ENCODE measurements around the gene CDCA7L.
"Not testable (repeated sequence)": the region's sequence is repeated elsewhere in the genome, so short reads cannot be mapped to it uniquely, and the experiment has no call there.

The CDCA7L gene

DNA sequence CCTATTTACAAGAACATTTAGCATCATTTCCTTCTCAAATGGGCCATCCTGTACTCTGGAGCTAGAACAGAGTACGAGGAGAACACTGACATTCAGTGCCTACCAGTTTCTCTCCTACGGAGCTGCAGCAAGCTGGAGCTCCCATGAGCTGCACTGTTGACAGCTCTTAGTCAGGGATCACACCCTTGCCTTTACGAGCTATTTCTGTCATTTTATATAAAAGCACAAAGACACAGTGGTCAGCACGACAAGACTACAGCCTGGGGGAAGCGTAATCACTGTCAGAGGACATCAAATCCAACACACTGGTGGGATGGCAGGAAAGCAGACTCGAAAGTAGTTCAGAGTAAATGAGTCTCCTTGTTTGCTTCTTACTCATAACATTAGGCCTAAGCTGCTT, 2.7 kb downstream of the CDCA7L start:
- DNase-seq = no peak

DNA sequence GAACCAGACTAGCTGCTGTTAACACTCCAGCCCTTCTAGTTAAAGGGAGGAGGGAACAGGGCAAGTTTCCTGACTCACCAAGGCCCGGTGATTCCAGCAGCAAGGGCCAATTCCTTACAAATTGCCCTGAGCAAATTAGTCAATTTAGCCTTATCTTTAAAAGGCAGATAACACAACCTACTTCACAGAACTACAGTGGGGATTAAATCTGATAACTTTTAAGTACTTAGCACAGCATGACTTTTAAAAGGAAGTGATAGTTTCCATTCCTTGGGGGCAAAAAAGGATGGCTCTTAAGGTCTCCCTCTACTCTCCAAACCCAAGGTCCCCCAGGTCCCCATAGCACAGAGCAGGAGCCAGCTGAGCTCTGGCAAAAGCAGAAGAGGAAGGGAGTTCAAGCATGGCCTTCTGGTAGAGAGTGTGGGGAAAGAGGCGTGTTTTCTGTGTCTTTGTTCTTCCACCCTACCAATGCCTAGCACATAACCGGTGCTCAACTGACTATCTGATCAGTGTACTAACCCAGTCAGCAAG, 4.0 kb downstream of the CDCA7L start:
- no peak for DNase-seq

DNA sequence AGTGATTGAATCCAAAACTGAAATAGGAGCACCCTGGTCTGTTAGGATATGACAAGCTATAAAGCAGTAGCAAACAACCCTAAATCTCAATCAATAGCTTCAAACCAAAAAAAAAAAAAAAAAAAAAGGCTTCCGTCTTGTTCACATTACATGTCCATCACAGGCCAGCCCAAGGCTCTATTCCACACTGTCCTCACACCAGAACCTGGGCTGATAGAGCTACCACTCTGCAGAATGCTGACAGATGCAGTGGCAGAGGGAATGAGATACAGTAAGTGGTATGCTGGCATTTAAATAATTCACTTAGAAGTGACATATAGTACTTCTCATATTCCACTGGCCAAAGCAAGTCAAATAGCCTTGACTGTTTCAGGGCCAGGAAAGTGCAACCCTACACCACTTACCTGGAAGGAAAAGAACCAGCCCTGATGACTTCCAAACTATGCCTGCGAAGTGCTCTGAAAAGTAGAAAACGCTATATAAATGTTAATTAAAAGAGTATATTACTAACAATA, 5.8 kb downstream of the CDCA7L start:
- DNase-seq = no peak

DNA sequence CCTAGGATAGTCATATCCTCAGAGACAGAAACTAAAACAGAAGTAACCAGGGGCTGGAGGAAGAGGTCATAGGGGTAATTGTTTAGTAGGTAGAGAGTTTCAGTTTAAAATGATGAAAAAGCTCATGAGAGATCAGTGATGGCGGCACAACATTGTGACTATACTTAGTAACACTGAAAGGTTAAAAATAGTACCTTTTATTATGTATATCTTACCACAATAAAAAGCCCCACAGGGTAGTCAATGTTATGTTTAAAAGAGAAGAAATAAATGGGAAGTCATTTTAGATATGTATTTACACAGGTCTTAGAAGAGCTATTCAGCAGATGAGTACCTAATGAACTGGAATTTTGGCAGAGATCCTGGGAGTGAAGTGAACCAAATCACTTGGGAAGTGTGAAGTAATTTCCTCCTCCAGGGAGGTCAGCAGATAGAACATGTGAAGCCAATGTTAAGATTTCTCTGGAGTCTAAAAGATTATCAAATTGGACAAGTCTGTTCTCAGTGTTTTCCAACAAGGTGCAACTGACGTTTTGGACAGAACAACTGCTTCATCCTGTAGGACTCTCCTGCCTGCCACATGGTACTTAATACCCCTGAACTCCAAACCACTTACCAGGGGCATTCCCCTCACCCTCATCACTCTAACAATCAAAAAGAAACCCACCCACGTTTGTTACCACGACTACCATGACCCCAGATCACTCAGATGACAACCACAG, 6.4 kb downstream of the CDCA7L start:
- DNase-seq = no peak

DNA sequence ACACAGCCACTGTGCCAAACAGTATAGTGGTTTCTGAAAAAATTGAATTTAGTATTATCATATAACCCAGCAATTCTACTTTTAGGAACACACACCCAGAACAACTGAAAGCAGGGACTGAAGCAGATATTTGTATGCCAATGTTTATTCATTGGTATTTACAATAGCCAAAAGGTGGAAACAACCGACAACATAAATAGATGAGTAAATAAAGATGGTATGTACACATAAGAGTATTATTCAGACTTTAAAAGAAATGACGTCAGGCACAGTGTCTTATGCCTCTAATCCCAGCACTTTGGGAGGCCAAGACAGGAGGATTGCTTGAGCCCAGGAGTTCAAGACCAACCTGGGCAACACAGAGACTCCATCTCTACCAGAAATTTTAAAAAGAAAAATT, 7.2 kb downstream of the CDCA7L start:
- no peak for DNase-seq

DNA sequence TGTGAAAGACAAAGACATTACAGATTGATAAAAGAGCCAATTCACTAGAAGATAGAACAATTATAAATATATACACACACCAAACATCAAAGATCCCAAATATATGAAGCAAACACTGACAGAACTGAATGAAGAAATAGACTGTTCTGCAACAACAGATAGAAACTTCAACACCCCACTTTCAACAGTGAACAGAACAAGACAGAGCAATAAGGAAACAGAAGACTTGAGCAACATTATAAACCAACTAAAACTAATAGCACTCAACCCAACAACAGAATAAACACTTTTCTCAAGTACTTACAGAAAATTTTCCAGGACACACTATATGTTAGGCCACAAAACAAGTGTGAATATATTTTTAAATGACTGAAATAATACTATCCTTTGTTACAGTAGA, 10.9 kb downstream of the CDCA7L start:
- no peak for DNase-seq

DNA sequence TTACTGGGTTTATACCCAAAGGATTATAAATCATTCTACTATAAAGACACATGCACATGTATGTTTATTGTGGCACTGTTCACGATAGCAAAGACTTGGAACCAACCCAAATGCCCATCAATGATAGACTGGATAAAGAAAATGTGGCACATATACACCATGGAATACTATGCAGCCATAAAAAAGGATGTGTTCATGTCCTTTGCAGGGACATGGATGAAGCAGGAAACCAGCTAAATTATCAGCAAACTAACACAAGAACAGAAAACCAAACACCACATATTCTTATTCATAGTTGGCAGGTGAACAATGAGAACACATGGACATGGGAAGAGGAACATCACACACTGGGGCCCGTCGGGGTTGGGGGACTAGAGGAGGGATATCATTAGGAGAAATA, 12.4 kb downstream of the CDCA7L start:
- DNase-seq = not testable (repeated sequence)

DNA sequence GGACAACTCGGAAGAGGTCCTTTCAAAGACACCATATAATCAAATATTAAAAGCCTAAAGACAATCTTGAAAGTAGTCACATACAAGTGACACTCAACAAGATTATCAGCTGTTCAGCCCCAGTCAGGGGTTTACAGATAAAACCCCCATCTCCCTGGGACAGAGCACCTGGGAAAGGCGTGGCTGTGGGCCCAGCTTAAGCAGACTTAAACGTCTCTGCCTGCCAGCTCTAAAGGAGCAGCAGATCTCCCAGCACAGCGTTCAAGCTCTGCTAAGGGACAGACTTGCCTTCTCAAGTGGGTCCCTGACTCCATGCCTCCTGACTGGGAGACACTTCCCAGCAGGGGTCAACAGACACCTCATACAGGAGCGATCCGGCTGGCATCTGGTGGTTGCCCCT, 18.0 kb downstream of the CDCA7L start:
- DNase-seq = no peak

DNA sequence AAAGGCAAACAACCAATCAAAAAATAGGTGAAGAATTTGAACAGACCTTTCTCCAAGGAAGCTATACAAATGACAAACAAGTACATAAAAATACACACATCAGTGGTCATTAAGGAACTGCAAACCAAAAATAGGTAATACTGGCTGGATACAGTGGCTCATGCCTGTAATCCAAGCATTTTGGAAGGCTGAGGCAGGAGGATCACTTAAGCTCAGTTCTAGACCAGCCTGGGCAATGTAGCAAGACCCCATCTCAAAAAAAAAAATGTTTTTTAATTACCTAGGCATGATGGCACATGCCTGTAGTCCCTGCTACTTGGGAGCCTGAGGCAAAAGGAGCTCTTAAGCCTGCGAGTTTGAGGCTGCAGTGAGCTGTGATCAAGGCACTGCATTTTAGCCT, 19.3 kb downstream of the CDCA7L start:
- no peak for DNase-seq

DNA sequence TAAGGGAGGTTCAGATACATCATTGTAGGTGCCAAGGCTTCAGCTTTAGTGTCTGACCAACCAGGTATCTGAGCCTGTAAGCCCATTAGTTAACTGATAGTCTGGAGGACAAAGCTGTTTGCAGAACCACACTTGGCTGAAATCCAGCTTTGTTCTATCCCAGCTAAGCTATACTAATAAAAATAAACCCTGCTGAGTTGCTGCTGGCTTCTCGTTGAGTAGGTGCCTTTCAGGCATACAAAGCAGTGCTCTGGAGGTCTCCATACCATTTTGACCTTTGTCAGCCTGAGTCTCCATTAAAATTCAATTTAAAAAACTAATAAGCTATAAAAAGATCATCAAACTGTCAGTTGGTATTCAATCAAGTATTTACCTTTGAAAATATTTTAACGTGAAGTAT, 22.0 kb downstream of the CDCA7L start:
- no peak for DNase-seq

DNA sequence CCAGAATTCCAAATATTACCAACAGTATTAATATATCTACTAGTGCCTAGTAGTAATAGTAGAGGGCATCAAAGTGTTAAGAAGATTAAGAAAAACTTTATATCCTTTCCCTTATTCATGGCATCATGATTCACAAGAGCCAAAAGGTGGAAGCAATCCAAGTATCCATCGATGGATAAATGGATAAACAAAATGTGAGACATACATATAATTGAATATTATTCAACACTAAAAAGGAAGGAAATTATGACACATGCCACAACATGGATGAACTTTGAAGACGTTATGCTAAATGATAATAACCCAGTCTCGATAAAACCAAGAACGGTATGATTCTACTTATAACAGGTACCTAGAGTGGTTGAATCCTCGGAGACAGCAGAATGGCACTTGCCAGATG, 23.1 kb downstream of the CDCA7L start:
- DNase-seq = no peak

DNA sequence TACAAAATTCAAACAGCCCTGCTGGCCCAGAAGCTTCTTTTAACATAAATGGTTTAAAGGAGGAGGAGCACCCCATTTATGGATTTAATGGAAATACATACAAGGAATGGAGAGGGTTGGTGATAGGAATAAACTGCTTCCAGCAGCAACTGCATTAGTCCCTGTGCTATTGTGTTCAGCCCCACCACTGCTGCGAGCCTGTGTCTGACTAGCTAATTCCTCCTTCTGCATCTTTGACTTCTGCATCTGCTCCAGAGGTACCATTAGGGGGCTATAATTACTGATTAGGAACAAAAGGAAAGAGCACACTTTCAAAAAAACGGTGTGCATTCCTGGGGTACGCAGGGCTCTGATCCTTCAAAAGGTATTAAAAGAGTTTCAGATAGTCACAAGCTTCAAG, 24.8 kb downstream of the CDCA7L start:
- no peak for DNase-seq

DNA sequence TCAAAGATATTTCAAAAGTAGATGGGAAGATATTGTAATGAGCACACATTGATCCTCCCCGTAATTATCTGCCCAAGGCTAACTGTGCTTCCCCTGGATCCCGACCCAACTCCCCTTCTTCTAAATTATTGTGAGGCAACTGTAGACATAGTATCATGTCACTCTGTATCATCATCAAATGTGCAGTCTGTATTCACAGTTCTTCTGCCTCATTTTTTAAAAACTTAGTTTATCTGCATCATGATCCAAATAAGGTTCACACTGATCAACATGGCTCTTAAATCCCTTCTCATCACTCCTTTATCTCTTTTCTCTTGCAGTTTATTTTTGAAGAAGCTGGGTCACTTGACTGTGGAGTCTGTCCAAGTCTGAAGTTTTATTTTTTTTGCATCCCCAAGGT, 27.5 kb downstream of the CDCA7L start:
- no peak for DNase-seq

DNA sequence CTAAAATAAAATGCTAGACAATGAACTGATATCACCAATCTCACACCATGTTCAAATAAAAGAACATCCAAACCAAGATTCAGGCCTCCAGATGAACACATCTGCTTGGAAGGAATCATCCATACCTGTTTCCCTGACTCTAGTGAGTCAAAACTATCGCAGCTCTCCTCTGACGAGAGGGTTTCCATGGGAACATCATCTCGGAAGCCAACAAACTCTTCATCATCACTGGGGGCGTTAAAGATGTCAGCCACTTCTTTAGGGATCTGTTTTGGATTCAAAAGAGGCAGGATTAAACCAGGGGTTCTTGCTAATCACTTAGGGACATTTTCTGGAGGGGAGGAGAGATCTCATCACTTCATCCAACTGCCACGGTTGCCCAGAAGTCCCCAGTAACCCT, 29.1 kb downstream of the CDCA7L start:
- DNase-seq = no peak

DNA sequence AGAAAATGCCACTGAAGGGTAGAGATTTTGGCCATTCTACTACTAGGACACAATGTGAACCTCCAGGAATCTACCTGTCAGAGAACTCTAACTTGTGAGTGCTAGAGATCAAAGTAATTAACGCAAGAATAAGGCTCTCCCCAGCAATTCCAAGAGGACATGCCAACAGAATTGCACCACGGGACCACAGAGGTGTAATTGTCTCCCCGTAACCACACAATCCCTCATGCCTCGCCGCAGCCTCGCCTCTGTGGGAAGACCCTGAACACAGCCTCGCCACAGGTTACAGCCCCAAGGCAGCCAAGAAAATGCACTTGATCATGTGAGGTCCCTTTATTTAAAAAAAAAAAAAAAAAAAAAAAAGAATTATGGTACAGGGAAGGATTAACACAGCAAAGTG, 29.5 kb downstream of the CDCA7L start:
- DNase-seq = no peak

DNA sequence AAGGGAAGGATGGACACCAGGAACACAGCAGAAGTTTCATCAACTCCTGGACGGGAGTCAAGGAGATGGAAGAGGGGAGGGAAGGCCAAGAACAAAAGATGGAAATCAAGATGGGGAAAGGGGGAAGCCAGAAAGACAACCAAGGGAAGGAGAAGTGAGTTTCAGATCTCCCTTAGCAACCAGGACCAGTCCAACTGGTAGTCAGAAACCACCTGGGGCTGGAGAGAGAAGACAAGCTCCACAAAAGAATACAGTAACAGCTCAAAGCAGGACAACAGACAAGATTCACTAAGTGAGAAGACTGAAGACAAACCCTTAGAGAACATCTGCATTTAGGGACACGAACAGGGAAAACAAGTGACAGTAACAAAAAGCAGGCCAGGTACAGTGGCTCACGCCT, 30.6 kb downstream of the CDCA7L start:
- no peak for DNase-seq

DNA sequence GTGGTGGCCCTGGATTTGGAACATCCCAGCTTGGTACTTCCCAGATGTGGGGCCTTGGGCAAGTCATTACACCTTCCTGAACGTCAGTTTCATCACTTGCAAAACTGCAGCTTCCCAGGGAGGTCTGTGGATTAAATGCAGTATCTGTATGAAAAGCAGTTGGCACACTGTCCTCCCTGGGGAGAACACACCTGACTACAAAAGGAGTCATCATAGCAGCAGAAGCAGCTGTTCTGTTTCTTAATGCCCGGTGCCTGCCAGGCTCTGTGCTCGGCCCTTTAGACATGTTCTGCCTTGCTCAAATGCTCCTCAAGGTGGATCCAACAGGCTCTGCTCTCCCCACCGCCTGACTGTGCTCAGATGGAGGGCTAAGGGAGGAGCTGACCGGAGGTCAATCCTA, 31.0 kb downstream of the CDCA7L start:
- no peak for DNase-seq

DNA sequence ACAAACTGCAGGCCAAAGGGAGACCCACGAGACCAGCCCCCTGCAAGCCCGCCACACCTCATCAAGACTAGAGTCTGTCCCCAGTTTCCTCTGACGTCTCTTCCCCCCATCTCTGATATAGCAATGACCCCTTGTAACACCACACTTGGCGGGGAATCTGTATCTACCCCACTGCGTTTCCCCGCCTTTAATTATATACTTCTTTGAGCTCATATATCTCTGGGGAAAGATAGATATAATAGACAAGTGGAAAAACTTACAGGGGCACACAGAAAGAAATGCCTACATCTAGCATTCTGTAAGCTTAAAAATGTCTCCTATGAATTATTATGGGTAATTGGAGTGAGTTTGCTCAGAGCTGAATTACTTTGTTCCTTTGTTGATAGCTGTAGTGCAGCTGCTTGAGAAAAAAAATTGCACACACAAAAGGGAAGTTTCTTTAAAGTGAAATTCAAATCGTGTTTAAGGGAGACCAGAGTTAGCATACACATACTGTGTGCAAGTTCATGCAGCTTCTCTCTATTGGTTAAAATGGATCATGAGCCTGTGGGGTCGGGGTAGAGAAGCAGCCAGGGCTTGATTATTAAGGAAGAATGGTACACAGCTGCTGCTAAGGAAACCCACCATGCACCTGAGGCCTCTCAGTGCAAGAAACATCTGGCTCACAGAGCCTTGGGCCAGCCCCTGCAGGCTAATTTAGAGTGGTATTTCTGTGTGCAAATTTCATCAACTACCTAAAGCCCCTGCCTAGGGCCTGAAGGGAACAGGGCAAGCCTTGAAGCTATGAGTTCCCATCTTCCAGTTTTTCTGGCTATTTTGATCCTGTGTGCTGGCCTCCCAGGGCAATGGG, 32.5 kb downstream of the CDCA7L start:
- no peak for DNase-seq

DNA sequence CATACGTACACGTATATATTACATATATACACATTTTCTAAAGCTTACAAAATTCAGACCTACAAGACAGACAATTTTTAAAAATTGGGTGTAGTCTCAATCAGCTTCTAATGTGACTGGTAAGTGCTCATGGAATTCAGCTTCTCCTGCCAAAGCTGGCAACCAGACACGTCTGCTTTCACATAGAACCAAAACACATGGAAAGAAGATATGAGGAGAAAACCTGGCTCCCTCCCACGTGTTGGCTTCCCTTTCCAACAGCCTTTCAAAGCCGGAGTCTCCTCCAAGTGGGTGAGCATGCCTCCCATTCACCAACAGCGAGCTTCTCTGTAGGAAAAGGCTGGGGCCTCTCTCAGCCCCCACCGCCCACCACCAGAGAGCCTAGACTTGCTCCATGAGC, 33.4 kb downstream of the CDCA7L start:
- no peak for DNase-seq

DNA sequence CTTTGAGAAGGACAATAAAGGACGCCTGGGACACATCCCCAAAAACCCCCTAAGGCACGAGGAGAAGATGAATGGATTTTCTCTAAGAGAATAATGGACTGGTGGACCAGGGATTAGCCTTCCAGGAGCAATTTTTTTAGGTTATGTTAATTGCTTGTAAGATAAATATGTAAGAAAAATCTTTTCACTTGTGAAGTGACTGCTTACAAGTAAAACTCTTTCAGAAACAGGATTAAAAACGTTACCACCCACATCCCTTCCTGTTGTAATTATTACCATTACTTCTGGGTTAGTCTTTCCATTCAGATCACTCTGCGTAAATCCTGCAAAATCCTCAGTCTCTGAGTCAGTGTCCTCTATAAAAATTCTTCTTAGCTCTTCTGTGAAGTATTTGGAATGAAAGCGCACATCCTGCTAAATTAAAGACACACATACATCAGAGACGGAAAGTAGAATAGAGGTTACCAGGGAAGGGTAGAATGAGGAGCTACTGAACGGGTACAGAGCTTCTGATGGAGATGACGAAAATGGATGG, 34.3 kb downstream of the CDCA7L start:
- no peak for DNase-seq

DNA sequence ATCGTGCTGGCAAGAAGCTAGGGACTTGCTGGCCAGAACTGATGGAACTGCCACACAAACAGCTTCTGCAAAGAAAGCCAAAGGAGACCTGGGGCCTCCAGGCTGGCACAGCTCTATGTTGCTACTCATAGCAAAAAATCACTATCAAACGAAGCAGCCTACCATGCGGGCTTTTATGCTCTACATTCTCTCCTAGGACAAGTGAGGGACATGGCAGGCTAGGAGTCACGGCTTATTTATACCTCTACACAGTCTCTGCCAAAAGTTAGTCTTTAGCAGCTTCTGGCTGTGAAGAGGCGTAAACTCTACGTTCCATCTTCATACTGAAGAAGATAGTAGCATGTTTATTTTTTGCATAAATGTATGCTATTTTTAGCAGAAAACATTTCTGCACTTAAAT, 35.4 kb downstream of the CDCA7L start:
- DNase-seq = no peak

DNA sequence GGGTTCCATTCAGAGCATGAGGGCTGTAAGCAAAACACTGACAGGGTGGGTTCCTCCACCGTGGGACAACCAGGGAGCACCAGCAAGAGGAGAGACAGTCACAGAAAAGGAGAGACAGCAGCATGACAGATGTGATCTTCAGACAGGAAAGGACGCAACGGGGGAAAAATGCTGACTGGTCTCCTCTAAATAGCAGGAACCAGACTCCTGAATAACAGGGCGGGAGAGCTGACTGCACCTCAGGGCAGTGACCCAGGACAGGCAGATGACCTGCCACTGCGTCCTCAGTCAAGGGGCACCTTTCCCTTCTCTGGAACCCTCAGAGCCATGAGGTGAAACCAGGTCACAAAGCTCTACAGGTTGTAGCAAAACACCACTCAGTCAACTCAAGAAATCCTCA, 37.0 kb downstream of the CDCA7L start:
- no peak for DNase-seq

DNA sequence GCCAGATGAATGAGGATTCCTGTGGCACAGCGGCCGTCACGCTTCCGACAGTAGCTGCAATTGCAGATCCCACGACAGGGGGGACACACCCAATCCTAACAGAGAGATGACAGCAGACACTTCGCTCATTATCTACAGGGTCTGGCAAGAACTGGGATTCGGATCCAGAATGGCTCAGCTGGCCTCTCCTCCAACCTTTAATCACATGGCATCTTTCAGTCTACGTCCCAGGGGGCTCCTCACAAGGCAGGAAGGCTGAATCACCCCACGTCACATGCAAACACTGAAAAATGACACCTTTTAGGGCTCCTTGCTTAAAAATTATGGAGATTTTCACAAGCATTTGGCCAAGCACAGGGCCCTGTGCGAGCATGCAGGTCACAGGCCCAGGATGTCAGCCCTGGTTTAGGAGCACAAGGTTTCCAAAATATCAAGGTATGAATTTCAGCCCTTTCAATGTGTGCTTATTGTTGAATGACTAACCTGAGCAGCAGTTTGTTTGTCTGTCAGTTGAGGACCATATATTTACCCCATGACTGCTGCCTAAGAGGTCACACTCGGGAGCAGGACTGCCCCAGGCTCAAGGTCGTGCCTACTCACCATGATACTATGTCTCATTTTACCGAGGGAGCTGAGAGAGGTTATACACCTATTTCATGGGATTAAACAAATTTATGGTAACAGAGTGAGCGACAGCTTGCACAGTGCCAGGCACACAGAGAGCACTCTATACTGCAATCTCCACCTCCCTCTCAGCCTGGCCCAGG, 42.5 kb downstream of the CDCA7L start:
- no peak for DNase-seq

Data from cerebellar nuclear complex (tissue), 1 donor.